ENCODE data around the gene TMEM120B. TPM values are rescaled to one million over a fixed set of nuclear protein-coding genes. Genes with fewer than 3 reads are reported as not detected.

TMEM120B gene
- total and polyA plus RNA-seq, 2 of the 4 experiments (the other 2 are of a cell fraction) = 10.6 to 18.4 TPM

DNA sequence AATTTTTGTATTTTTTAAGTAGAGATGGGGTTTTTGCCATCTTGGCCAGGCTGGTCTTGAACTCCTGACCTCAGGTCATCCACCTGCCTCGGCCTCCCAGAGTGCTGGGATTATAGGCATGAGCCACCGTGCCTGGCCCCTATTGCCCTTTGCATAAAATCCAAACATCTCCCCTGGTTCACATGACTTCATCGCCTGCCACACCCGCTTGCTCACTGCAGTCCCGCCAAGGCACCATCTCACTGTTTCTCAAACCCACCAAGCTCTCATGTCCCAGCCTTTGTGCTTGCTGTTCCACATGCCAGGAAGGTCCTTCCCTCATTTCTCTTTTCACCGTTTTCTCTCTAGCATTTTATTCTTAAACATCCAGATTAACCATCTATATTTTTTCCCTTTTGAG, 71.2 kb downstream of the TMEM120B start:
- peaks cover 0 to 22% of the 10 kb centered on the region in 2 experiments; a peak in 1 of 4 replicates for H3K79me1 ChIP-seq (ENCODE audit: low read depth in 1 of 2, low read length in 2 of 2)
- H3K9ac ChIP-seq (ENCODE audit: low read depth, low read length) = no peak overlapping the region
- H2BK5ac ChIP-seq (ENCODE audit: low read depth, low read length, poor library complexity, severe bottlenecking) = no peak overlapping the region
- H2BK15ac ChIP-seq (ENCODE audit: low read depth, low read length) = no peak overlapping the region
- H2AFZ ChIP-seq (replicated peaks; ENCODE audit: low read length, poor library complexity) = no peak overlapping the region
- no peak overlapping the region for H3K18ac ChIP-seq (ENCODE audit: low read depth, low read length)
- H2AK9ac ChIP-seq (replicated peaks; ENCODE audit: low read depth, low read length, poor library complexity) = no peak overlapping the region
- no peak overlapping the region for H2BK120ac ChIP-seq (ENCODE audit: low read depth, low read length)
- no peak overlapping the region for H3K27ac ChIP-seq (ENCODE audit: insufficient read depth, low read length)
- intact Hi-C loops (cut with micrococcal nuclease) (no loop called here), dilution Hi-C loops (cut with HindIII; ENCODE audit: low sequenced_read_pairs, unreplicated experiment) (no loop called here), in situ Hi-C loops (cut with MboI; ENCODE audit: low sequenced_read_pairs) (loop anchor here (5.0 kb wide), 1 partner anchor 91 kb away; no protein-coding TSS in a partner anchor)
- no peak overlapping the region for H3K14ac ChIP-seq (replicated peaks; ENCODE audit: low read depth, low read length)
- H3K4ac ChIP-seq (ENCODE audit: low read depth, low read length) = peak overlapping the region; percentile 24
- H3K9me1 ChIP-seq (ENCODE audit: insufficient read depth, low read length) = peaks cover 11% of the 10 kb centered on the region
- ChIA-PET CTCF (interaction anchor here (2.1 kb wide), 1 partner anchor 11 kb away, joined by 13 read pairs; no protein-coding TSS in a partner anchor), POLR2A (ENCODE audit: unreplicated experiment) (interaction anchor here (0.7 kb wide), 1 partner anchor 72 kb away, joined by 4 read pairs; no protein-coding TSS in a partner anchor)
- 0 out of 2 replicates have a peak overlapping the region, but pooled peaks have one; percentile 26 for H2BK20ac ChIP-seq (ENCODE audit: low read depth, low read length)
- no peak overlapping the region for H3K56ac ChIP-seq (ENCODE audit: extremely low read depth, insufficient read depth, low read length)
- no peak overlapping the region for H2AK5ac ChIP-seq (ENCODE audit: low read depth, low read length)
- no peaks in the 10 kb centered on the region for H3K27me3 ChIP-seq (ENCODE audit: control insufficient read depth, insufficient read depth, low read length)
- peaks cover 15% of the 10 kb centered on the region for H3K4me1 ChIP-seq (ENCODE audit: control insufficient read depth, insufficient read depth, low read length)
- TF ChIP-seq RFX5 (IDR thresholded peaks at IDR 0.05; ENCODE audit: low read depth, low read length) (no peak), MAFK (IDR thresholded peaks at IDR 0.05; ENCODE audit: low read depth, low read length) (no peak), MAZ (IDR thresholded peaks at IDR 0.05; ENCODE audit: borderline replicate concordance, low read depth, low read length) (no peak), SMC3 (IDR thresholded peaks at IDR 0.05; ENCODE audit: low read depth, low read length) (no peak), BHLHE40 (IDR thresholded peaks at IDR 0.05; ENCODE audit: low read depth, low read length) (no peak), RCOR1 (IDR thresholded peaks at IDR 0.05; ENCODE audit: insufficient replicate concordance, low read length) (no peak), NFE2L2 (IDR thresholded peaks at IDR 0.05; ENCODE audit: low read depth, low read length) (no peak), CHD1 (IDR thresholded peaks at IDR 0.05; ENCODE audit: low read depth, low read length) (no peak), FOS (IDR thresholded peaks at IDR 0.05; ENCODE audit: low read depth, low read length) (no peak)
- TF ChIP-seq, protein P1, sequence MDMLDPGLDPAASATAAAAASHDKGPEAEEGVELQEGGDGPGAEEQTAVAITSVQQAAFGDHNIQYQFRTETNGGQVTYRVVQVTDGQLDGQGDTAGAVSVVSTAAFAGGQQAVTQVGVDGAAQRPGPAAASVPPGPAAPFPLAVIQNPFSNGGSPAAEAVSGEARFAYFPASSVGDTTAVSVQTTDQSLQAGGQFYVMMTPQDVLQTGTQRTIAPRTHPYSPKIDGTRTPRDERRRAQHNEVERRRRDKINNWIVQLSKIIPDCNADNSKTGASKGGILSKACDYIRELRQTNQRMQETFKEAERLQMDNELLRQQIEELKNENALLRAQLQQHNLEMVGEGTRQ (IDR thresholded peaks at IDR 0.05; ENCODE audit: low read depth, low read length) = no peak
- 40% methylated on average over 2 of the region's 6 CpGs; no CpG with 5 or more reads in 1 of the 2 experiments for WGBS, 2 experiments (ENCODE audit: extremely low coverage in 2 of 2, insufficient read length in 1 of 2)
- no peaks in the 10 kb centered on the region for H3K9me3 ChIP-seq (ENCODE audit: control insufficient read depth, insufficient read depth, low read length)
- H3K36me3 ChIP-seq (ENCODE audit: control insufficient read depth, insufficient read depth, low read length) = peaks cover 8% of the 10 kb centered on the region; the same call in 1 of the 2 replicates
- BruUV-seq (replicated peaks) = no TSS peak
- no peak overlapping the region for H4K91ac ChIP-seq (ENCODE audit: insufficient read depth, low read depth, low read length)
- H3K23ac ChIP-seq (ENCODE audit: low read depth, low read length) = 0 out of 2 replicates have a peak overlapping the region, but pooled peaks have one; percentile 38
- no peak for ATAC-seq (ENCODE audit: low read depth)
- no peak overlapping the region for H3K4me2 ChIP-seq (ENCODE audit: low read depth, low read length)
- no peak overlapping the region for H4K8ac ChIP-seq (ENCODE audit: low read depth in 2 of 2, low read length in 2 of 2)
- peaks cover 24% of the 10 kb centered on the region; the same call in 1 of the 2 replicates for H4K20me1 ChIP-seq (ENCODE audit: insufficient read depth, low read length)
- no peak overlapping the region for H3K4me3 ChIP-seq (ENCODE audit: insufficient read depth, low read depth, low read length)
- DNase-seq = no peak
- H4K5ac ChIP-seq (ENCODE audit: low read depth, low read length) = no peak overlapping the region

Measured in IMR-90 (cell line).